Stimulated activated CD4-positive, alpha-beta T cell treated with anti-CD3 and anti-CD28 coated beads, Interleukin-4, amount 100 ng/mL, for 1 hour (primary cell): ENCODE results near the gene ERVMER34-1.
A peak's percentile ranks its signal among the peaks of the same experiment; 100 is the strongest.

Experiments
- DNase-seq: peaks from one replicate; pipeline ENCODE4 v3.0.0-alpha.2; 2020

The ERVMER34-1 gene, protein sequence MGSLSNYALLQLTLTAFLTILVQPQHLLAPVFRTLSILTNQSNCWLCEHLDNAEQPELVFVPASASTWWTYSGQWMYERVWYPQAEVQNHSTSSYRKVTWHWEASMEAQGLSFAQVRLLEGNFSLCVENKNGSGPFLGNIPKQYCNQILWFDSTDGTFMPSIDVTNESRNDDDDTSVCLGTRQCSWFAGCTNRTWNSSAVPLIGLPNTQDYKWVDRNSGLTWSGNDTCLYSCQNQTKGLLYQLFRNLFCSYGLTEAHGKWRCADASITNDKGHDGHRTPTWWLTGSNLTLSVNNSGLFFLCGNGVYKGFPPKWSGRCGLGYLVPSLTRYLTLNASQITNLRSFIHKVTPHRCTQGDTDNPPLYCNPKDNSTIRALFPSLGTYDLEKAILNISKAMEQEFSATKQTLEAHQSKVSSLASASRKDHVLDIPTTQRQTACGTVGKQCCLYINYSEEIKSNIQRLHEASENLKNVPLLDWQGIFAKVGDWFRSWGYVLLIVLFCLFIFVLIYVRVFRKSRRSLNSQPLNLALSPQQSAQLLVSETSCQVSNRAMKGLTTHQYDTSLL

DNA sequence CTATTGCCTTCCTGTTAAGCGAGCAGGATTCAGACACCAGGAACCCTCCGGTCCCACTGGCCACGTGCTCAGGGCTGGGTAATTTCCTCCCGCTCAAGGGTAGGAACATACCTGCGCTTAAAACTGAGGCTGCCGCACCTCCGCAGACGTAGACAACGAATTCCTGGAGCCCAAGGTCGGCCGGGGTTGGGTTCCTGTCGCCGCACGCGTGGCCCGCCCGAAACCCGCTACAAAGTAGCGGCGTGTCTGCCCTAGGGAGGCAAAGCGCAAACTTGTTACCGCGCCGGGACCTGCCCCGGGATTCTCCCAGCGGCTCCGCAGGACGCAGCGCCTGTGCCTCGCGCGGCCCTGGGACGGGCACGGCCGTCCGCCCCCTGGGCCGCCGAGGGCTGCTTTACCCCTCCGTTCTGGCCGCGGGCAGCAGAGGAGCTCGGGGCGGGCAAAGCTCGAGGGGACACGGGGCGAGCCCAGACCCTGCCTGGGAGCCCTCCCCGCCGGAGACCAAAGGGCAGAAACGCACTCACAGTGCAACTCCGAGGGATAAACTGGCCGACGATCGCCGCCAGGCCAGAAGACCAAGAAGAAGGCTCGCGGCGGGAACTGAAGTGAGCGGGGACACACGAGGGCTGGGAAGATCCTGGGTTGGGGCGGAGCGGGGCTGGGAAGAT, at the start of gene ERVMER34-1:
TSS of gene ERVMER34-1 (minus strand) at position 607 of the 668 bp plus-strand sequence. CDS start 5,905 bp downstream, outside the sequence.
- DNase-seq, result peak; percentile 10

DNA sequence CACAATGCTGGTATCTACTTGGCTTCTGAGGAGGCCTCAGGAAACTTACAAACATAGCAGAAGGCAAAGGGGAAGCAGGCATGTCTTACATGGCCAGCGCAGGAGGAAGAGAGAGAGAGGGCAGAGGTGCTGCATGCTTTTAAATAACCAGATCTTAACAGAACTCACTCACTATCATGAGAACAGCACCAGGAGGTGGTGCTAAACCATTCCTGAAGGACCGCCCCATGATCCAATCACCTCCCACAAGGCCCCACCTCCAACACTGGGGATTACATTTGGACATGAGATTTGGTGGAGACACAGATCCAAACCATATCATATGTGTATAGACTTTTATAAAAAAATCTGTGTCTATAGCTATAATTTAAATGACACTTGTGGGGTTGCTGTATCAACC, 48.6 kb upstream of the ERVMER34-1 start:
- no peak for DNase-seq

GRCh38 chr4:52795533-52795932, 44.3 kb upstream of the ERVMER34-1 start:
- no peak for DNase-seq

- no peak for DNase-seq
Measured at GRCh38 chr4:52791936-52792335, 40.7 kb upstream of the ERVMER34-1 start.

DNA sequence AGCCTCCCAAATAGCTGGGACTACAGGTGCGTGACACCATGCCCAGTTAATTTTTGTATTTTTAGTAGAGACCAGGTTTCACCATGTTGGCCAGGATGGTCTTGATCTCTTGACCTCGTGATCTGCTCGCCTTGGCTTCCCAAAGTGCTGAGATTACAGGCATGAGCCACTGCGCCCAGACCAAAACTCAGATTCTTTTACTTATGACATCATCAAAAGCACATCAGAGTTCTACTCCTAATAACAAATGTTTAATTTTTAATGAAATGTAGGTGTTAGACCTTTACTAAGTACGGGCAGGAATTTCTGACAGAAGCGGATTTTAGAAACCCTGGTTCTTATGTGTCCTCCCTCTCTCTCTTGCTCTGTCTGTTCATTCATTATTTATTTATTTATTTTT, 38.5 kb upstream of the ERVMER34-1 start:
- DNase-seq, result no peak

GRCh38 chr4:52788806-52789205, 37.6 kb upstream of the ERVMER34-1 start:
- DNase-seq, result no peak

GRCh38 chr4:52783069-52783468, 31.8 kb upstream of the ERVMER34-1 start:
- DNase-seq, result no peak

DNA sequence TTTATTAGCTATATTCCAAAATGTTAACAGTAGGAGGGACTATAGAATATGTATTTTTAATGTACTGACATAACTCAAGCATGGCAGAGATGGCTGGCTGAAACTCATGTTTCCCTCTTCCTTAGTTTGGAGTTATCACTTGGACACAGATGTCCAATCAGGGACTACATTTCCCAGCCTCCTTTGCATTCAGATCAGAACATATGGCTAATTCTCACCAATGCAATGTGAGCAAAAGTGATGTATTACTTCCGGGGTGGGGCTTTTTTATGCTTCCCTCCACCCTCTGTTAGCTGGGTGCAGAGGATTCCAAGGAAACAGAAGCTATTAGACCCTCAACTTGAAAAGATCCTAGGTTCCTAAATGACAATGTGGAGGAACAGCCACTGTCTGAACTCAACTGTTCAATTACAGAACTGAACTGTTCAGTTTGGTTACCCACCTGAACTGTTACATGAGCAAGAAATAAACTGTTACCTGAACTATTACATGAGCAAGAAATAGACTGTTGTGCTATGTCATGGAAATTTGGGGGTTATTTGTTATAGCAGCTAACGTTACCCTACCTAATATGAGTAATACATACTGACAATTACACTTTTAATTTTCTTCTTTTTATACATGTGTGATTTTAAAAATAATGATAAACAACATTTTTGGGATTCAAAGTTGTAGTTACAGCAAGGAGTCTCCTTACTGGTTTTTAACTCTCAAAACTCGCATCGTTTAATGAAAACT, 29.6 kb upstream of the ERVMER34-1 start:
- DNase-seq, result no peak

DNA sequence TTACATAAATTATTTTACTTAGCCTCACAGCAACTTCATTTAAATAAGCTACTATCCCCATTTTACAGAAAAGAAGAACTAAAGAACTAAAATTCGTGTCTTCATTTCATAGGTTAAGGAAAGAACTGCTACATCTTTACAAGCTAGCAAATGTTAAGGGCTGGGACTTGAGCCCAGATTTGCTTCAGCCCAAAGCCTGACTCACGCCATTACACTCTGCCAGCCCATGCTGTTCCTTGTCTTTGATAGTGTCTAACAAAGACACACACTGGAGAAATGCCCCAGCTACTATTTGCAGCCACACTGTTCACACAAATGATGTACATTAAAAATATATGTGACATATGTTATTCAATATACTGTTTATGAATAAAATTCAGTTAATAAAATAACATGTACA, 29.0 kb upstream of the ERVMER34-1 start:
- DNase-seq, result no peak

DNA sequence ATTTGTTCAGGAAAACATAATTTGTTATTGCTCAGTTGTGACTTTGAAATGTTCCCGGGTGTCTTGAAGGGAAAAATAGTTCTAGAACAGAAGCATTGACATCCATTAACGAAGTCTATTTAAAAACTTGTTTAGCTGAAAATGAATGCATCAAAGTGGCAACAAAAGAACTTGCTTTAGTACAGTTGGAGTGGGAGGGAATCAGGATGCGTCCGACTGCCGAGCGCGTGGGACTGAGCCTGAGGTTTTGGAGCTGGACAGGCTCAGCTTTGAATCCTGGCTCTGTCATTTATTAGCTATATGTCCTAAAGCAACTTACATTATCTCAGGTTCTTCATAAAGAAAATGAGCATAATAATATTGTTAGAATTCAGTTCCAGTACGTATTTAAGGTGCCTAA, 9.0 kb upstream of the ERVMER34-1 start:
- no peak for DNase-seq

DNA sequence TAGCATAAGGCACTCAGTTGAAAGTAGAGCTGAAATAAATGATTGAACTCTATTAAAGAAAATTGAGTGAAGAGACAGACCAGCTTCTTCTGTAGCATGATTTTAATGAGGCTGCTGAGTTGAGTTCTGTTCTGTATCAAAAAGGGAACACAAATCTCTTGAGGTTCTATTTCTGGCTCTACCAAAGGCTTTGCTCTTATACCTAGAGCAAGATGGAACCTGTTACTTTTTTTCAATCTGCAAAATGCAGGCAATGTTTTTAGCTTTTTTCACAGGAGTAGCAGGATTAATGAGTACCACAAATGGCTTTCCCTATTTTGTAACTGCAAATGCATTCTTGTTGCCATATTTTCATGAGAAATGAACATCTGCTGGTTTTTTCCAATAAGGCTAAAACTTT, 4.2 kb upstream of the ERVMER34-1 start:
- DNase-seq, result no peak

- DNase-seq, result no peak
Measured at GRCh38 chr4:52752936-52753335, 1.7 kb upstream of the ERVMER34-1 start.

GRCh38 chr4:52751487-52751911, 274 bp upstream of the ERVMER34-1 start:
- peak; percentile 3 for DNase-seq

DNA sequence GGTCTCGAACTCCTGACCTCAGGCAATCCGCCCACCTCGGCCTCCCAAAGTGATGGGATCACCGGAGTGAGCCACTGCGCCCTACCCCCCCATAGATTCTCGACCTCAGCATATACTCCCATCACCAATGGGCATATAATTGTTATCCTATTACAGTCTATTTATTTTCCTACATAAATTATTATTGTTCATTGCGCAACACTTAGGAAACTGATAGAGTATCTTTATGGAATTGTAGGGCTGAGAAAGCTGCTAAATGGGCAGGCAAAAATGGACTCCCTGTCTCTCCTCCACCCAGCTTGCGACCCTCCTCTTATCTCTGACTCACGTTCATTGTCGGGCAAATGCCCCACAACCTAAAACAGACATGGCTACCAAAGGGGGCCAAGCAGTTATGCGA, 1.0 kb downstream of the ERVMER34-1 start:
- no peak for DNase-seq

DNA sequence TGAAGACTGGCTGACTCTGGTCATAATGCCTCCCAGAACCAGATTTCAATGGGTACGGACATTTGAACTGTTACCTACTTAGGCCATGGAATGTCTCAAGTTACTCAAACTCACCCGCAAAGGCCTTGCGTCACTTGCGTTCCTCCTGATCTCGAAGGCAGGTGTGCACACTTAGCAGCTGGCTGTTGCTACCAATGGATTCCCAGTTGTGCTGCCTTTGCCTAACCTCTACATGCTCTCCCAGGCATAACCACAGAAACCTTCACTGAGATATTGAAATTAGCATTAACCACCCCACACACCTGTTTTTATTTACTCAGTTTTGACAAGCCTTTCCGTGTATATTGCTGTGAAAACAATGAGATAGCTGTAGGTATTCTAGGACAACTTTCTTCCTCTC, 2.8 kb downstream of the ERVMER34-1 start:
- no peak for DNase-seq

GRCh38 chr4:52744588-52744987, 6.6 kb downstream of the ERVMER34-1 start:
- no peak for DNase-seq

- no peak for DNase-seq
Measured at GRCh38 chr4:52743444-52744019, 7.7 kb downstream of the ERVMER34-1 start.

GRCh38 chr4:52729586-52729985, 21.6 kb downstream of the ERVMER34-1 start:
- no peak for DNase-seq

DNA sequence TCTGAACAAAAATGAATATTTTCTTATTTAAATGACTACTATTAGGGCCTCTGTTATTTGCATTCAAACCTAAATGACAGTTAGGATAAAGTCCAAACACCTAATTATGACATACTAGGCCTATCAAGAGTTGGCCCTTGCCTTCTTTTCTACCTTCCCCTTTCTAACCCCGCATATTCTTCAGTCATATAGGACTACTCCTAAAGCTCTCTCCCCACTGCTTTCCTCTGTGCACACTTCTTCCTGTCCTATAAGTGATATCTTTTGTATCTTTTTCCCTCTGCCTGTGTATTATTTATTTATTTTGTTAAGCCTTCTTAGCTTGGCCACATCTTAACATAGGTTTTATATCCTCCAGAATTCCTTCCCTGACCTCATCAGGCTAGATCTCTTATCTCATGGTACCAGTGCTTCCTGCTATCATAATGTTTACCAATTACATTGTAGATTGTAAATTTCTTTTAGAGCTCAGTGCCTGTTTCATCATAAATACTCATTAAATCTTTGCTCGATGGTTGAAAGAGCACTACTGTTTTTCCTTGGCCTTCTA, 22.5 kb downstream of the ERVMER34-1 start:
- DNase-seq, result no peak

- DNase-seq, result no peak
Measured at GRCh38 chr4:52726826-52727580, 24.2 kb downstream of the ERVMER34-1 start.

GRCh38 chr4:52721968-52722815, 29.0 kb downstream of the ERVMER34-1 start:
- DNase-seq, result peak; percentile 87
